Right ventricle myocardium inferior (tissue), 1 donor: Measurements from ENCODE around the gene LCOR. TPM values are rescaled to one million over a fixed set of nuclear protein-coding genes. Genes with fewer than 3 reads are reported as not detected.

Experiments
- ATAC-seq: fragments of 200-7000 bp; cut with Tn5 transposase; one replicate; pipeline ENCODE4 v1.9.1; 2020; ENCODE audit warnings: mild to moderate bottlenecking, moderate library complexity
- DNase-seq: peaks from one replicate; pipeline ENCODE4 v3.0.0; 2021; ENCODE audit errors: missing footprints
- intact Hi-C: fragments of 100-400 bp; cut with DNase I; formaldehyde crosslinking; loops from one replicate; pipeline ENCODE4 v1.11.0; 2022
- total RNA-seq: library from RNA; stranded (reverse); fragmentation: NEBNext Ultra II Directional; extraction: Animal tissue kit (Norgen Biotek cat#: 25700); gene quantifications from one replicate; pipeline ENCODE4 v1.2.1, GENCODE V29; 2021
- donor health status: DM: no; HTN: yes; CAD: no; lungs with severe emphysema.

Gene LCOR
- total RNA-seq, 1 donor from 2014 or later: 21.7 TPM

DNA sequence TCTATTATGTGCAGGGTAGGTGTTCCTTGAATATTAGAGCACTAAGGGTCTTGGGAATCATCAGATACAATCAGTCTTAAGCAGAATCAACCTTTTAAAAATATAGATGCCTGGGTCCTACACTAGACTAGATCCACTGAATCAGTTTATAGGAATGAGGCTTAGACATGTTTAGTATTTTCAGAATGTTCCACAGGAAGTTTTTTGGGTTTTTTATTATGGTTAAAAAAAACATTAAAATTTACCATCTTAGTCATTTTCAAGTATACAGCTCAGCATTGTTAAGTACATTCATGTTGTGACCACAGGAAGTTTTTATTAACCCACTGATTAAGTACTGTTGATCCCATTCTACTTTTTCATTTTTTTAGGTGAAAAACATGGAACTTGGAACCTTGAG, 135.7 kb downstream of the LCOR start:
- intact Hi-C loops: no loop called here

DNA sequence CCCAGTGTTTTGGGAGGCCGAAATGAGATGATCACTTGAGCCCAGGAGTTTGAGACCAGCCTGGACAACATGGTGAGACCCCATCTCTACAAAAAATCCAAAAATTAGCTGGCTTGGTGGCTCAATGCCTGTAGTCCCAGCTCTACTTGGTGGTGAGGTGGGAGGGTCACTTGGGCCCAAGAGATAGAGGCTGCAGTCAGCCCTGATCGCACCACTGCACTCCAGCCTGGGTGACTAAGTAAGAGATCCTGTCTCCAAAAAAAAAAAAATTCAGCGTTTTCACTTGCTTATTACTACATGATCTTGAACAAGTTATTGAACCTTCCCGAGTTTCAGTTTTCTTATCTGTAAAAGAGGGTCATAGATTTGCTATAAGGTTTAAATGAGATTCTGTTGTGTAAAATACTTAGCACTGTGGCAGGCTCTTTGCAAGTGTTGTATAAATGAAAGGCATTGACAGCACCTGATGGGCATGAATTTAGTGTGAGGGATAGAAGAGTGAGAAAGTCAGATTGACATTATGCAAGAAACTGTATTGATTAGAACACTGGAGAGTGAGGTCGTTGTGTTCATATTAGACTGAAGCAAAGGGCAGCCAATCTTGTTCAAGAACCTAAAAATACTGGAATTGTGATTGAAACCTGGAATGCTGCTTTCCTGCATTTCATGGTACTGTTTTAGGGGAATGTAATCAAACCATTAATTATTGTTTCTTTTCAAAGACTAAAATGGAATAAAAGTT, 136.8 kb downstream of the LCOR start:
- ATAC-seq (no peak), DNase-seq (no peak)
- intact Hi-C loops: no loop called here

More for the DNA sequence above, 135.7 kb downstream of the LCOR start:
- ATAC-seq (no peak), DNase-seq (no peak)

- DNase-seq (no peak), ATAC-seq (no peak)
- intact Hi-C loops: no loop called here
These were observed 139.2 kb downstream of the LCOR start for GRCh38 chr10:96971324-96971723.

GRCh38 chr10:96972264-96972663, 140.2 kb downstream of the LCOR start:
- intact Hi-C loops: no loop called here
- ATAC-seq (no peak), DNase-seq (no peak)

GRCh38 chr10:96973809-96974747, 142.0 kb downstream of the LCOR start:
- ATAC-seq: no peak
- intact Hi-C loops: no loop called here
- DNase-seq: no peak

- ATAC-seq (no peak), DNase-seq (no peak)
- intact Hi-C loops: no loop called here
These were observed 143.0 kb downstream of the LCOR start for GRCh38 chr10:96975136-96975535.

DNA sequence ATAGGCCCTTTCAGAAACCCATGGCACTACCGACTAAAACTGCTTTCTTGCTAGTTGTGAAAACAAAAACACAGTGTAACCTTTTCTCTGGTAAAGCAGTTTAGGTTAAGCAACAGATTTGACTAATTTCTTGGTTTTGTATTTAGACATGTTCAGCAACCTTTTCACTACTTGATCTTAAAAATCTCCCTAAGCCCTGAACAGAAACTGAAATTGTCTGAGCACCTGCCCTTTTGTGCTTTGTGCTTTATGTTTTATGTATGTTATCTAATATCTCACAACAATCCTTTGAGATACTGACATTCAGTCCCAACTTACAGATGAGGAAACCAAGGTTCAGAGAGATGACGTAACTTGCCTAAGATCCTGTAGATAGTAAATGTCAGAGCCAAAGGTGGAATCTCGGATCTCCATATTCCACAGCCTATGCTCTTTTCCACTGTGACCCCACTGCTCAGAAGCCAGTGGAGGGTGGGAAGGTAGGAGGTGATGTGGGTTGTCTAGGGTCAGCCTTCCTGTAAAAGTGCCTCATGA, 146.6 kb downstream of the LCOR start:
- DNase-seq: no peak
- ATAC-seq: no peak
- intact Hi-C loops: no loop called here

DNA sequence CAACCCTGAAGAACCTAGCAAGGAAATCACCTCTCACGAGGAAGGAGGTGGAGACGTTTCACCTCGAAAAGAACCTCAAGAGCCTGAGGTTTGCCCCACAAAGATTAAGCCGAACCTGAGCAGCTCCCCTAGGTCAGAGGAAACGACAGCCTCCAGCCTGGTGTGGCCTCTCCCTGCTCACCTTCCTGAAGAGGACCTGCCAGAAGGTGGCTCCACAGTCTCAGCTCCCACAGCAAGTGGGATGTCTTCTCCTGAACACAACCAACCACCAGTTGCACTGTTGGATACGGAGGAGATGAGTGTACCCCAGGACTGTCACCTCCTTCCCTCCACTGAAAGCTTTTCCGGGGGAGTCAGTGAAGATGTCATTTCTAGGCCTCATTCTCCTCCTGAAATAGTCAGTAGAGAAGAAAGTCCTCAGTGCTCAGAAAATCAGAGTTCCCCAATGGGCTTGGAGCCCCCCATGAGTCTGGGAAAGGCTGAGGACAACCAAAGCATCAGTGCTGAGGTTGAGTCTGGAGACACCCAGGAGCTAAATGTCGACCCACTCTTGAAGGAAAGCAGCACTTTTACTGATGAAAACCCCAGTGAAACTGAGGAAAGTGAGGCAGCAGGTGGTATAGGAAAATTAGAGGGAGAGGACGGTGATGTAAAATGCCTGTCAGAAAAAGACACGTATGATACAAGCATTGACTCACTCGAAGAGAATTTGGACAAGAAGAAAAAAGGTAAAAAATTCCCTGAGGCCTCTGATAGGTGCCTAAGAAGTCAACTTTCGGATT, 150.2 kb downstream of the LCOR start:
- ATAC-seq: no peak
- intact Hi-C loops: no loop called here
- no peak for DNase-seq

DNA sequence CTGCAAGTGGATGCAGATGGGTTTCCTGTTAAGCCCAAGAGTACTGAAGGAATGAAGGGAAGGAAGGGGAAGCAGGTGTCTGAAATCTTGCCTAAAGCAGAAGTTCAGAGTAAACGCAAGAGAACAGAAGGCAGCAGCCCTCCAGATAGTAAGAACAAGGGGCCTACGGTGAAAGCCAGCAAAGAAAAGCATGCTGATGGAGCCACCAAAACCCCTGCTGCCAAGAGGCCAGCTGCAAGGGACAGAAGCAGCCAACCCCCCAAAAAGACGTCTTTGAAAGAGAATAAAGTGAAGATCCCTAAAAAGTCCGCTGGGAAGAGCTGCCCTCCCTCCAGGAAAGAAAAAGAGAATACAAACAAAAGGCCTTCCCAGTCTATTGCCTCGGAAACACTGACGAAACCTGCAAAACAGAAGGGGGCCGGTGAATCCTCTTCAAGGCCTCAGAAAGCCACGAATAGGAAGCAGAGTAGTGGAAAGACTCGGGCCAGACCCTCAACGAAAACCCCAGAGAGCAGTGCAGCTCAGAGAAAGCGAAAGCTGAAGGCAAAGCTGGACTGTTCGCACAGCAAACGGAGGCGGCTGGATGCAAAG, 152.5 kb downstream of the LCOR start:
- intact Hi-C loops: no loop called here
- ATAC-seq (no peak), DNase-seq (no peak)

- intact Hi-C loops: no loop called here
- DNase-seq (no peak), ATAC-seq (no peak)
These were observed 154.2 kb downstream of the LCOR start for GRCh38 chr10:96986200-96986856.

- DNase-seq (no peak), ATAC-seq (no peak)
- intact Hi-C loops: no loop called here
These were observed 155.2 kb downstream of the LCOR start for GRCh38 chr10:96987141-96987841.

- intact Hi-C loops: no loop called here
- ATAC-seq: no peak
- DNase-seq: no peak
These were observed 155.7 kb downstream of the LCOR start for GRCh38 chr10:96987842-96988175.

DNA sequence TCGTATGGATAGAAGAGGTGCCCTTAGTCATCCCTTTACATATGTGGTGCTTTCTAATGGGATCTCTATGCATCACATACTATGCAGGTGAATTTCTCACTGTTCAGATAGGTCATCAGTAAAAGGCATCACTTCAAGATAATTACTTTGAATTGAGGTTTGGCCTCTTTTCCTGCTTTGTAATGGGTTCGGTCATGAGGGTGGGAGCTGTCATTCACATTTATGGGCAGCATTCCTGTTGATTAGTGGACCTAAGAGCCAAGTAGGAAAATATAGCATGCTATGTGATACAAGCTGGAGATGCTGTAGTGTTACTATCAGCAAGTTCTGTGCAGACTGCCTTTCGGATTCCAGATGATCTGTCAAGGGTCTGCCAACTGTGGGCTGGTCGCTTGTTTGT, 156.3 kb downstream of the LCOR start:
- intact Hi-C loops: no loop called here
- DNase-seq (no peak), ATAC-seq (no peak)

DNA sequence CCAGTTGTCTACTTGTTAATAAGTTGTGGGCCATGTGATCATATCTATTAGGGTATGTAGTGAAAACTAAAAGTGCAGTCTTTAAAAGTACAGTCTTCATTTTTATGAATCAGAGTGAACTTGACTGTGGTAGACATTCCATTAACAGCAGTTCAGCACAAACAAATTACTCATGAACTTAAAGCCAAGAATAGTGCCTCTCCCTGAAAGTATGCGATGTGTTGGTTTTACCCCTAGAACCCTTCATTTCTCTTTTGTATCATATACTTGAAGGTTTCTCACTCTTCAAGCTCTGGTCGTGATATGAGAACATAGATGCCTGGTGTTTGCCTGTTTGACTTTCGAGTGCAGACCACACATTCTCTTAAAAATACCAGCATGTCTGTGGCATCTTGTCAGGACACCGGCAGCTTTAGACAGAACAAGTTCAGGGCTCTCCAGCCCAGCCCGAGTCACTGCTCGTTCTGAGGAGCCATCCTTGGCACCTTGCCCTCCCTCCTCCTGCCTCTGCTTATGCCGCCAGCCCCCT, 159.3 kb downstream of the LCOR start:
- intact Hi-C loops: no loop called here
- DNase-seq (no peak), ATAC-seq (no peak)

DNA sequence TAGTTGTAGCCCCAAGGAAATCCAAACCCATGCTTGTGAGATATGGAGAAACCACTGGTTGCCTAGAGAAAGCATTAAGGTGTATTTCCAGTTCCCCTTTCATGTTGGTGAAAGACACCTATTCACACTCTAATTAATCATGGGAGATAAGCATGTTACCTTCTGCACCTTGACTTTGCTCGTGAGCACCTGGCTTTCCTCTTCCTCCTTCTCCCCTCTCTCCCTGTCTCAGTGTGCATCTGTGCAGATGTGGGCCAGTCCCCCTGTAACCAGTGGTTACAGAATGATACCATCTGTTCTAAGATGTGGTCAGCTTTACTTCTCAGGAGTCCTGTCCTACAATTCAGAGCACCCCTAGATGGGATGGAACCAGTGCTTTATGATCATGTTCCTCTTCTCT, 160.6 kb downstream of the LCOR start:
- DNase-seq: no peak
- no peak for ATAC-seq
- intact Hi-C loops: no loop called here

- intact Hi-C loops: no loop called here
- no peak for DNase-seq
- ATAC-seq: no peak
These were observed 163.8 kb downstream of the LCOR start for GRCh38 chr10:96995851-96996250.

- ATAC-seq (no peak), DNase-seq (no peak)
- intact Hi-C loops: no loop called here
These were observed 164.3 kb downstream of the LCOR start for GRCh38 chr10:96996275-96996965.
